Fibroblast of lung (primary cell): ENCODE results near the gene CIAO3.

ENCODE experiments used
- CTCF ChIP-seq, 2 donors: IDR thresholded peaks in 1 of 2; conservative IDR thresholded peaks in 1 of 2; 1 replicate in 1 of 2; 2 replicates in 1 of 2; pipeline ENCODE4 v1.5.1; 2011 to 2012; ENCODE audit warnings: low read length in 2 of 2, control low read depth in 1 of 2, inconsistent platforms in 1 of 2, low read depth in 1 of 2, mild to moderate bottlenecking in 1 of 2
- EZH2 ChIP-seq: IDR thresholded peaks from 2 replicates; pipeline ENCODE4 v1.5.1; 2012; ENCODE audit warnings: low read length, control low read depth, mild to moderate bottlenecking; ENCODE audit errors: missing control alignments

DNA sequence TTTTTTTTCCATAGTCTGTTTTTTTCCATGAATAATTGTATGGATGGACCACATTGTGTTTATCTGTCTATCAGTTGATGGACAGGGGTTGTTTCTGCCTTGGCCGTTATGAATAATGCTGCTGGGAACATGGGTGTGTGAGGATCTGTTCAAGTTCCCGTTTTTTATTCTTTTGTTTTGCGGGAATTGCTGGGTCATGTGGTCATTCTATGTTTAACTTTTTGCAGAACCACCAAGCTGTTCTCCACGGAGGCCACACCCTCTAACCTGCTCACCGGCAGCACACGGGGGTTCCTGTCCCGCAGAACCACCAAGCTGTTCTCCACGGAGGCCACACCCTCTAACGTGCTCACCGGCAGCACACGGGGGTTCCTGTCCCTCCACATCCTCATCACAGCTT lies 13.9 kb upstream of the CIAO3 start:
- TF ChIP-seq CTCF (conservative IDR thresholded peaks at IDR 0.05 in 1 of 2, IDR thresholded peaks at IDR 0.05 in 1 of 2; ENCODE audit: low read depth in 1 of 2, low read length in 2 of 2) (no peak), EZH2 (no peak)
